ENCODE measurements around the gene MPST.
"Not testable (repeated sequence)": the region's sequence is repeated elsewhere in the genome, so short reads cannot be mapped to it uniquely, and the experiment has no call there.

The MPST gene

DNA sequence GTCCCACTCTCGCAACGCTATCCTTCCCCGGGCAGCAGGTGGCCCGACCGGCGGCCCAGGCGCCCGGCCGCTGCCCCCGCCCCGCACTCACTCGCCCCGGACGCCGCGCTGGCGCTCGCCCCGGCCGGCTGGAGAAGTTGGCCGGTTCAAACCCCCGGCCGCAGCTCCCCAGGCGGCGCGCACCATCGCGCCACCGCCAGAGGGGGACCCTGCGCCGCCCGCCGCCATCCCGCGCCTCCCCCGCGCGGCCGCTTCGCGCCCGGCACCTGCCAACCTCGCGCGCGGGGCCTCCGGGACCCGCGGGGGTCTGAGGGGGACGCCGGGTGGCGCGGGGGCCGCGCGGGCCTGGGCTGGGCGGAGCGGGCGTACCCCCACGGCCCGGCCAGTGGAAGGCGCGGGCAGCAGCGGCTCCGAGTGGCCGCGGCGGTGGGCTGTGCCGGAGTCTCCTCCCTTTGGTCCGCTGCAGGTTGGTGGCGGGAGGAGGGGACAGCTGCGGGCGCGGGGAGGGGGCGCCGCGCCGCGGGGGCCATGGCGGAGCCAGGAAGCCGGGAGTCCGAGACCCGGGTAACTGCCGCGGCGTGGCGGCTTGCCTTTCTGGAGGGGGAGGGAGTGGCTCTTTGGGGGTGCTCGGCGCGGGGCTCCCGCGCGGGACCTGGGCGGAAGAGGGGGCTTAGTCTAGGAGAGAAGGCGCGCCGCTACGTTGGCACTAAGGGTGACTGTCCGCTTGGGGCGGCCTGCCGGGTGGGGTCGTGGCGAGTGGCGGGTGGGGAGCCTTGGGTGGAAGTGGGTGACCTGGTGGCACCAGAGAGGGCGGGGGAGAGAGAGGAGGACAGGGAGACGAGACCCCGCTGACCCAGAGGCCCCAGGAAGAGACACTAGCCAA, at the start of gene MPST, which contains the start of gene TST:
MPST (plus strand) TSS at position 434 of the 883 bp plus-strand sequence; CDS start at position 529, 95 bp downstream.
TST (minus strand) TSS at position 139 of the 883 bp plus-strand sequence. CDS start 715 bp downstream, outside the sequence.
- Histone ChIP-seq H3K4me3 (peak within 1 kb of the TSS; percentile 65 to 93 (median 81)), H3K27ac (peak within 1 kb of the TSS; percentile 67 to 93 (median 89))

DNA sequence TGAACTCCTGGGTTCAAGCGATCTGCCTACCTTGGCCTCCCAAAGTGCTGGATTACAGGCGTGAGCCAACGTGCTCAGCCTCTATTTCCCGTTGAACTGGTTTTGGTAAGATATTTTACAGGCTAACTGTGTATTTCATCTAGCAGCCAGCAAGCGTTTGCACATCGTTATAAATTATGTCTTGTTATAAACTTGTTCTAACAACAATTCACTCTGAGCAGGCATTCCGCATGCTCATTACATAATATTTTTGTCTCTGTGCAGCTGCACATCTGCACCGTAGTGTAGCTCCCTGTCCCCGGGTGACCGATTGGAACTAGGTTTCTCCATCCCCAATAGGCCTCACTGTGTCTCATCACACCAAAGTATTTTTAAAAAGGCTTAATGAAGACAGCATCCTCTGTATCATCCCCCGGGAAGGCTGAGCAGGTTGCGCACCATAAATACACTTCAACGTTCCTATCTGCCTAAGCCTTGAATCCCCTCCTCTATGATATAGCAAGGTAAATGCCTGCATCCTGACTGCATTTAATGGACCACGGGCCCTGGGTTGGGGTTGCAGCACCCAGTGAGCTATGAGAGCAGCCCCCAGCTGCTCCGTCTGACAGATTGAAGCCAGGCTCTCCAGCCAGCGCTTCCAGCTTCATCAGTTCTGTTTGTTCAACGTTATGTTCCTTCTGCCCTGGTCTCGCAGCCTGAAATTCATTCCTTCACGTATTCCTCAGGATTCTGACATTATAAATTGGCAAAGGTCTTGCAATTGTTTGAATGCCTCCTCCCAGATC, 48.0 kb upstream of the MPST start:
- H3K27ac ChIP-seq = peak overlapping the region in 2 of 21 experiments; percentile 28 to 54

DNA sequence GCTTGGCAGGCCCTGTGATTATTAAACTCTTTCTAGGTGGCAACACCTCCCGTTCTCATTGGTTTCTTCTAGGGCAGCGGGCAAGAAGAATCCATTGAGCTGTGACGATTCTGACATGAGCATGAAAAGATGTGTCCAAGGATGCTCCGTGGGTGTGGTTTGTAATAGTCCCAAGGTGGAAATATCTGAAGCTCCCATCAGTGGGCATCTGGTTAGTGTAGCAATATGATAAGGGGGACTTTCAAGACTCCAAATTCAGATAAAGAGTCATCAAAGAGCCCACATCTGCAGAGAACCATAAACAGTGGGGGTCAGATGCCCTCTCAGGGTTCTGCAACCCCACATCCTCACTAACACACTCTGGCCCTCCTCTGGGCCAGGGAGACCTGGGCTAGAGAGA, 42.9 kb upstream of the MPST start:
- no peak overlapping the region for H3K4me3 ChIP-seq
- H3K27ac ChIP-seq = peak overlapping the region in 1 of 21 experiments; percentile 42

More for the DNA sequence above, 48.0 kb upstream of the MPST start:
- H3K4me3 ChIP-seq = no peak overlapping the region

DNA sequence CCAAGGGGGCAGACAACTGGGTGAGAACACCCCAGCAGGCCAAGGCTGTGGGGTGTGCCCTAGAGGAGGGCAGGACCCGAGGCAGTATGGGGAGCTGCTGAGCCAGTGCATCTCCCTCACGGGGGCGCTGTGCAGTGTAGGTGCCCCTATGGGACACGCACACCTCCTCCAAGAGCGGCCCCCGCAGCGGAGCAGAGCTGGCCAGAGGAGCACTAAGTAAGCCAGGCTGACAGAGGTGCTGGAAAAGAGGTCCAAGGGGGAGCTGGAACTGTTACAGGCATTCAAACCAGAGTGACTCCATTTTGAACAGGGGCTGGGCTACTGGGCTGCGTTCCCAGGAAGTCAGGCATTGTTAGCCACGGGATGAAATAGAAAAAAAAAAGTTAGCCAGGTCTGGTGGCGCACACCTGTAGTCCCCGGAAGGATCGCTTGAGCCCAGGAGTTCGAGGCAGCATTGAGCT, 42.1 kb upstream of the MPST start:
- peak overlapping the region; percentile 13 to 37 (median 28) for H3K4me3 ChIP-seq
- H3K27ac ChIP-seq = peak overlapping the region in 12 of 21 experiments; percentile 1 to 78 (median 42)

DNA sequence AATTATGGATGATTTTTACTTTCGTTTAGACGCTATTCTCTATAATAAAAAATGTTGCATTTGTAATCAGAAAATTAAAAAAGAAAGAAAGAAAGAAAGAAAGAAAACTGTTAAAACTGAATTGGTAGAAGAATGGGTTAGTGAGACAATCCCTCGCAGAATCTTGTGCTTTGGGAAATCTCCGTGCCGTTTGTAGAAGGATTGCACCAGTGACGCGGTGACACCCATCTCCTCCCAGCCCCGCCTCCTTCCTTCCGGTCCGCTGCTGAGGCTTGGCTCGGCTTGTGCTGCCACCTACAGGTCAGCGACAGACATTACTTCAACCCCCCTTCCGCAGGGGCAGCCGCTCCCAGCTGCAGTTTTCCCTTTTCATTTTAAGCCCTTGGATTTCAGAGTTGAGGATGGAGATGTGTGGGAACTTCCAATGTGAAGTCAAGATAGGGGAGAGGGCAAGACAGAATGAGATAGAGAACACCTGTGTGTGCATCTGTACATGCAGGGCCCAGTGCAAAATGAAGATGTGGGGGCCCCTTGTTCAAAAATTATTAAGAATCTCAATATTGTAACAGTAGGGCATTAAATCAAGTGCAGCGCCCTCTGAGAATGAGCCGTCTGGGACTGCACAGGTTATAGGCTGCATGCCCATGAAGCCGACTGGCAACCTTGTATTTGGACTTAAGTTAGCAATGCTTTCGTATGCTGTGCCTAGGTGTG, 41.4 kb upstream of the MPST start:
- Histone ChIP-seq H3K4me3 (peak overlapping the region; percentile 13 to 37 (median 28)), H3K27ac (peak overlapping the region in 12 of 21 experiments; percentile 1 to 78 (median 42))

DNA sequence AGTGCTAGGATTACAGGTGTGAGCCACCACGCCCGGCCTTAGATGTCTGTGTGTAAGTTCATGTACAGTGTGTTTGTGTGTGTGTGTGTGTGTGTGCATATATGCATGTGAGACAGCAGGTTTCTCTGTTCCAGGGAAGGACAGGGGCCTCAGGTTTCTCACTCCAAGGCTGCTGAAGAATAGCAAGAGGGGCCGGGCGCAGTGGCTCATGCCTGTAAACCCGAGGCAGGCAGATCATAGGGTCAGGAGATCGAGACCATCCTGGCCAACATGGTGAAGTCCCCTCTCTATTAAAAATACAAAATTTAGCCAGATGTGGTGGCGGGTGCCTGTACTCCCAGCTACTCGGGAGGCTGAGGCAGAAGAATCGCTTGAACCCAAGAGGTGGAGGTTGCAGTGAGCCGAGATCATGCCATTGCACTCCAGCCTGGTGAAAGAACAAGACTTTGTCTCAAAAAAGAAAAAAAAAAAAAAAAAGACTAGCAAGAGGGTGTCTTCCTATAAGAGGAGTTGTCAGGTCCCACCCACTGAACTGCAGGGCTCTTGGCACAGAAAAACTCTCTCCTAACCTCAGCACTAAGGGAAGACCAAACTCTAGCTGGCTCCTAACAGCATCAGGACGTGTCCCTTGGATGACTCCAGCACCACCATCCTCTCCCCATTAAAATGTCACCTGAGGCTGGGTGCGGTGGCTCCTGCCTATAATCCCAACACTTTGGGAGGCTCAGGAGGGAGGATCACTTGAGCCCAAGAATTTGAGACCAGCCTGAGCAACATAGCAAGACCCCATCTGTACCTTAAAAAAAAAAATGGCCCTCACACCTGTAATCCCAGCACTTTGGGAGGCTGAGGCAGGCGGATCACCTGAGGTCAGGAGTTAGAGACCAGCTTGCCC, 40.3 kb upstream of the MPST start:
- no peak overlapping the region for H3K4me3 ChIP-seq
- H3K27ac ChIP-seq = no peak overlapping the region

DNA sequence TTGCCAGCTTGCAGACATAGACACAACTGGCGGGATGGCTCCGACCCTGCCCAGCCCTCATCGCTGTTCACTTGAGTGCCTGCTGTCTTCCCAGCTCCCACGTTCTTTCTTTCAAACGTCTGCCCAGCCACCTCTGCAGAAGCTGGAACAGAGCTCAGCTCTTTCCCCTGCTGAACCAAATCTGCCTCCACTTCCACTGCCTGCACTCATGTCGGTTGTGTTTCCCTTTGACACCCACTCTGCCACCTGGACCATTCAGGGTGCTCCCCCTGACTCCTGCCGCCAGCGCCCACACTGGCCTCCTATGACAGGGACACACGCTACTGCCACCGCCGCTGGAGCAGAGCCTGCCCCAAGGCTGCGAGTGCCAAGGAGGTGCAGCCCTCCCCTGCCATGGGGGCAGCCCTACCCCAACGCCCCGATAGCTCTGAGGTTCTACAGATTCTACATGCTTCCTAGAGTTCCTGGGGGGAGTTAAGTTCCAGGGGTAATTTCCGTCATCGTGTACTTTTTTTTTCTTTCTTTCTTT, 38.2 kb upstream of the MPST start:
- H3K4me3 ChIP-seq = no peak overlapping the region

DNA sequence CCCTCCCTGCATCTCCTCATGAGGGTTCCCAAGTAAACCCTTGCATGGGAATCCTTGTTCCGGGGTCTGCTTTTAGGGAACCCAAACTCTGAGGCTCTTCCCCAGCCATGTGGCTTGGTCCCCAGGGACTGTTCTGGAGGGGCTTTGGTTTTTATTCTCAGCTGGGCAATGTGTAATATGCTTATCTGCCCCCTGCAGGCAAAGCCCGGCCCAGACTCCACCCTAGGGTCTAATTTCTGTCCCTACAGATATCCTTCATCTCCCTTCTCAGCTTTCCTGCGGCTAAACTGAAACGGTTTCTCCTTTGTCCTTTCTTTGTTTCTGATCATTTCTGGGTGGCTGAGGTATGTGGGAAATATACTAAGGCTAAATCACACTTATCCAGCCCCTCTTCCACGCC, 37.4 kb upstream of the MPST start:
- H3K4me3 ChIP-seq = no peak overlapping the region

More for the DNA sequence above, 38.2 kb upstream of the MPST start:
- H3K27ac ChIP-seq = peak overlapping the region in 1 of 21 experiments; percentile 35

DNA sequence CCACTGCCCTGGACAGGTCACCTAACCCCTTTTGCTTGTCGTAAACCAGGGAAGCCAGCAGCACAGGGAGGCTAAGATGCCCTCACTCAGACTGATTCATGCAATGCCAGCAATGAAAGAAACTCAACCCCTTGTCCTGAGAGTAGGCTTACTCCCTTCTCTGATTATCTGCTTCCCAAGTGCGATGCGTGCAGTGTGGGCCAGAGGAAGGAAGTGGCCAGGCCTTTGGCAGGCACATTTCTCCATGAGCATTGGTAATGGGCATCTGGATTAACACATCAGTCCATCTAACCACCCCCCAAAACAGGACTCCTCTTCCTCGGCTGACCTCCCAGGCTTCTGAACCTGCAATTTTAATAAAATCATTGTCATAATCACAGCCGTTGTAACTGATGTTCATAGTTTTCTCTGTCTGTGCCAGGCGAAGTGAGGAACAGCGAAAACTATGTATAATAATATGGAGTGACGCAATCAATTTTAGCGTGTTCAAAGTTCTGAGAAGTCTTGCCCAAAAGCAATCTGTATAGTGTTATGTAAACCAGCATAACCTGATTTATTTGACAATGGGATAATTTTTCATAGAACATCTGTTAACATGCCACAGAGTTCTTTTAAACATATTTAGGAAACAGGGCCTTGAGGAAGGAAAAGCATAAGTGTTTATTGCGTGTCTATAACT, 34.2 kb upstream of the MPST start:
- H3K27ac ChIP-seq = no peak overlapping the region
- H3K4me3 ChIP-seq = no peak overlapping the region

More for the DNA sequence above, 37.4 kb upstream of the MPST start:
- no peak overlapping the region for H3K27ac ChIP-seq

DNA sequence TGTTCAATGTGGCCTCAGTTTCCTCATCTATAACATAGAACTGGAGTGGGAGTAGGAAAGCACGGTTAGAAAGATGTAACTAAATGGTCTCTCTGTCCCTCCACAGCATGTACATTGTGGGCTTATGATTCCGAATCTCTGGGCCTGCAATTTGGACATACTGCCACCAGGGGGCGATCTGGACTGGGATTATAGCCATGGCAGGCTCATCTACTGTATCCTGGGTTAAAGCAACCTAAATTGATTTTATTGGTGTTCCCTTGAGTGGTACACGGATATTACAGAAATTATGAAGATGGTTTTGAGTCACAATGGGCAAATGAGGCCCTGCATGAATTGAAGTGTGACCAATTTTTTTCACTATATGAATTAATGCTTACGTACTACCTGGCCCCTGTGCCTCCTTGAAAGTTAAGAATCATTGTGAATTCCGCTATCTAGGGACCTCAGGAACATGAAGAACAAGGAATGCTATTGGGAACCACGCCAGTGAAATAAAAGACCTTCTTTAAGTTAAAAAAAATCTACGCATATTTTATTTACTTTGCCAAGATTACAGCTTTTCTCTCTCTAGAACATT, 33.2 kb upstream of the MPST start:
- no peak overlapping the region for H3K4me3 ChIP-seq
- no peak overlapping the region for H3K27ac ChIP-seq

DNA sequence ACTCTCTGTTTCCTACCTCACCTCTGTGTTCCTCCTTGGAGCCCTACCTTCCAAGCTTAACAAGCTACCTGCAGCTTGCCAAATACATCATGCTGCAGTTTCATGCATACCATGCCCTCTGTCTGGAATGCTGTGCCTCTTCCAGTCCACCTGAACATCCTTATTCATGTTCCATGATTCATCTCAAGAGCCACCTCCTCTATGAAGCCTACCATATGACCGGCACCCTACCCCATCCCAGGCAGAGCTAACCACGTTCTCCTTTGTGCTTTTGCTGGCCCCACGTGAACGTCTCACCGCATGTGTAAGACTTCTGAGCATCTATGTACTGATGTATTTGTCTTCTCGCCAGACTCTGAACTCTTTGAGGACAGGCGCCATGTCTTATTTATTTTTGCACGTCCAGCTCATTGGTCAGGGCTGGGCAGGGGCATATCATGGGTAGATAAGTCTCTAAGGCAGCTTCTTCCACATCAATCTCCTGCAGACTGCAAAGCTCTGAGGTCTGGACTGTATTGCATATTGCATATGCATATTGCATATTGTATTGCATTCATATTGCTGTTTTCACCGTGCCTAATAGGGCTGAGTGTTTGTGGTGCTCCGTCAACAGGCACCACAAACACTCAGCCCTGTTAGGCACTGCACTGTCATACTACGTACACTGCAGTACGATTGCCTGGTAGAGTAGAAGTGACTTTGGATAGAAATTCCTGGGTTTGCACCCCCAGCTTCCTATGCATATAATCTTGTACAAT, 31.3 kb upstream of the MPST start:
- Histone ChIP-seq H3K27ac (no peak overlapping the region), H3K4me3 (no peak overlapping the region)

DNA sequence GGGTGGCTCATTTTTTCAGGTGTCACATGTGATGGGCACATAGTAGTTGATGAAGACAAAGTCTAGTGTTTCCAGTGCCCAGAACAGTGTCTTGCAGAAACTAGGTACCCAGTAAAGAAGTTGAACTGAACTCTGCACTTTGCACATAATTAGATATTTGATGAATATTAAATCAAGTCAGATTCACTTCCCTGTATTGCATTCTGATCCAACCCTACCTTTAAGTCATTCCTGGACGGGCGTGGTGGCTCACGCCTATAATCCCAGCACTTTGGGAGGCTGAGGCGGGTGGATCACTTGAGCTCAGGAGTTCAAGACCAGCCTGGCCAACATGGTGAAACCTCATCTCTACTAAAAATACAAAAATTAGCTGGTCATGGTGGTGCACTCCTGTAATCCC, 30.5 kb upstream of the MPST start:
- H3K4me3 ChIP-seq, H3K27ac ChIP-seq: not testable (repeated sequence)

DNA sequence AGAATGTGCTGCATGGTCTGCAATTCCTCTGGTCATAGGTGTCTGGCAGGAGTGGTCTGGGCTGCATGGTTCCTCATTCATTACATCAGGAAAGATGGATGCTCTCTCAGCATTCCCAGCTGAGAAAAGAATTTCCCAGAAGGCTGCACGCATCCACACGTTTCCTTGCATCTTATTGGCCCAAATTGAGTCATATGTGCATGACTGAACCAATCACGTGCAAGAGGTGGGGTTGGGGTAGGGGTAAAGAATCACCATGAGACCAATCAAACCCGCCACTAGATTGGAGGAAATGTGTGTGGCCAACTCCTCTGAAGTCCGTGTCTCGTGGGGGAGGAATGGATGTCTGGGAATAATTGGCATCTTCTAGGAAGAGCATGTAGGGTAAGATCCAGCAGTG, 29.1 kb upstream of the MPST start:
- Histone ChIP-seq H3K4me3 (no peak overlapping the region), H3K27ac (no peak overlapping the region)

DNA sequence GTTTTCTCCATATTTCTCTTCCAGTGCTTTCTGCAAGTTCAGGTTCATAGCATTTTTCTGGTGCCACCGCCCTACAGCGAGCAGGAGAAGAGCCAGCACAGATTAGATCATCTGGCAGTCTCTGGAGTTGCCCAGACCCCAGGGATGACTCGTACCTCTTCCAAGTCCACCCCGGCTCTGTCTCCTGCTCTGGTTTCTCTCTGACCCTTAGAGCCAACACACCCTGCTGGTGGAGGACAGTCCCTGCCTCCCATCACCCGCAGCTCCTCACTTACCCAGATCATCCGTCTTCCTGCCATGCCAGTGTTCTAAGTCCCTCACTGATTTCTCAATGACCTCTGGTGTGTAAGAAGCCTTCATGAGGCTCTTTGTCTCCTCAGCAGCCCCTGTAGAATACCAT, 28.3 kb upstream of the MPST start:
- no peak overlapping the region for H3K4me3 ChIP-seq
- H3K27ac ChIP-seq = no peak overlapping the region

DNA sequence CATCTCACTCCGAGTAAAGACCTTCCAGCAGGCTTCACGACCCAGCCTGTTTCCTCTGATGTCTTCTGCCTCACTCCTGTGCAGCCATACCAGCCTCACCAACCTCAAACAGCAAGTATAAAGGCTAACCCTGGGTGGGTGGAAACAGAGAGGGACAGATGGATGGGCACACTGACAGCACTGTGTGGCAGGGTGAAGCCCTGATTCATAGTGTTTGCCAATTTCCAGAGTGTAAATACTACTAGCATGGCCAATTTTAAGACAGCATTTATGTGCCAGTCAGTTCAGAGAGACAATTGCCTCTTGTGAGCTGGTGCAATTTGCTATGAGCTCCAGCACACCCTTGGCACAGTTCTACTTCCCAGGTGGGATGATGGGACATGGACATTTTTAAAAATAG, 21.8 kb upstream of the MPST start:
- Histone ChIP-seq H3K4me3 (no peak overlapping the region), H3K27ac (no peak overlapping the region)

DNA sequence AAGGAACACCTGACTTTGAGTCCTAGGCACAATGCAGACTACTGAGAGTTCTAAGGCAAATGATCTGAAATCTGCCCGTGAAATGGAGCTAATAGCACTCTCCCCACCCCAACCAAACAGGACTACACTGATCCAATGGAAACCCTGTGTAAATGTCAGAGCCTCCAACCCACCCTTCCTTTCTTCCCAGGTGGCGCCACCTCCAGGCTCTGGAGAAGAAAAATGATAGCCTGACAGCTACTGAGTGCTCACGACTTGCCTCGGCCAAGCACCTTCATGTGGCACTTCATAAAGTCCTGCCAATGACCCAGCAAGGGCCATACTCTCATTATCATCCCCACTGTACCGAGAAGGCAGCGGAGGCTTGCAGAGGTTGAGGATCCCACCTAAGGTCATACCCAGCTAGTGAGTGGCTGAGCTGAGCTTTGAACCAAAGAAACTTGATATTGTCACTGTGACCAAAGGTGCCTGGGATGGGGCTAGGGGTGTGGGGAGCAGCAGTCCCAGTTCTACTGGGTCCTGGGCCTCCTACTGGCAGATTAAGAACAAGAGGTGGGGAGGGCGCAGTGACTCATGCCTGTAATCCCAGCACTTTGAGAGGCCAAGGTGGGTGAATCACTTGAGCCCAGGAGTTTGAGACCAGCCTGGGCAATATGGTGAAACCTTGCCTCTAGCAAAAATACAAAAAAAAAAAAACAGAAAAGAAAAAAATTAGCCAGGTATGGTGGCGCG, 20.8 kb upstream of the MPST start:
- no peak overlapping the region for H3K27ac ChIP-seq

More for the DNA sequence above, 20.8 kb upstream of the MPST start:
- H3K4me3 ChIP-seq = no peak overlapping the region
